Mucosa of gallbladder (tissue), 1 donor: ENCODE results near the gene THRA. TPM values are rescaled to one million over a fixed set of nuclear protein-coding genes. Genes with fewer than 3 reads are reported as not detected.

Source experiments
- DNase-seq: peaks from one replicate; pipeline ENCODE4 v3.0.0-alpha.2; 2020; ENCODE audit warnings: low spot score
- total RNA-seq: library from RNA; stranded (reverse); gene quantifications from one replicate; pipeline ENCODE4 v1.2.1, GENCODE V29; 2021
- donor health status: DM: no; HTN: no; CAD: no.

The THRA gene
- total RNA-seq, 1 donor from 2014 or later, result 78.7 TPM

GRCh38 chr17:40098846-40099618 lies 36.3 kb downstream of the THRA start:
- peak; percentile 100 for DNase-seq

- DNase-seq, result no peak
Observed at GRCh38 chr17:40099619-40100418, 37.1 kb downstream of the THRA start.

- no peak for DNase-seq
Observed at GRCh38 chr17:40100419-40100668, 37.6 kb downstream of the THRA start, which contains the start of gene NR1D1. TSS of gene NR1D1 (minus strand) at chr17:40100589. CDS start at chr17:40100094, 495 bp downstream.

- DNase-seq, result peak; percentile 99
Observed at GRCh38 chr17:40100669-40101366, 38.1 kb downstream of the THRA start.

GRCh38 chr17:40101367-40102210 lies 38.8 kb downstream of the THRA start:
- DNase-seq, result no peak

- DNase-seq, result no peak
Observed at GRCh38 chr17:40103071-40103661, 40.4 kb downstream of the THRA start.

- DNase-seq, result no peak
Observed at GRCh38 chr17:40103688-40104087, 40.9 kb downstream of the THRA start.

- DNase-seq, result no peak
Observed at GRCh38 chr17:40104594-40105486, 42.1 kb downstream of the THRA start.

GRCh38 chr17:40105861-40106759 lies 43.3 kb downstream of the THRA start:
- DNase-seq, result no peak

GRCh38 chr17:40106760-40107521 lies 44.2 kb downstream of the THRA start:
- no peak for DNase-seq

GRCh38 chr17:40107522-40108174 lies 44.9 kb downstream of the THRA start:
- DNase-seq, result no peak

- DNase-seq, result no peak
Observed at GRCh38 chr17:40108970-40109824, 46.4 kb downstream of the THRA start.

GRCh38 chr17:40110026-40110845 lies 47.5 kb downstream of the THRA start:
- DNase-seq, result no peak

GRCh38 chr17:40111221-40112128 lies 48.7 kb downstream of the THRA start:
- peak; percentile 90 for DNase-seq

- no peak for DNase-seq
Observed at GRCh38 chr17:40112191-40112711, 49.5 kb downstream of the THRA start.
